Thymus (tissue), 11 donors: ENCODE measurements around the gene ATXN7. TPM values are rescaled to one million over a fixed set of nuclear protein-coding genes. Genes with fewer than 3 reads are reported as not detected.
A peak's percentile ranks its signal among the peaks of the same experiment; 100 is the strongest.

Experiments used
- DNase-seq, 9 donors: peaks; one replicate each; pipeline ENCODE4 v3.0.0-alpha.2; 2013; ENCODE audit warnings: low spot score in 9 of 9, low read depth in 6 of 9, missing footprints in 1 of 9
- H3K27ac ChIP-seq, 2 donors: one replicate each; pipeline ENCODE4 v1.5.1; 2013; ENCODE audit warnings: control low read depth in 1 of 2, low read depth in 1 of 2, low read length in 1 of 2, mild to moderate bottlenecking in 1 of 2, moderate library complexity in 1 of 2
- H3K27me3 ChIP-seq, 2 donors: one replicate each; pipeline ENCODE4 v1.5.1; 2013; ENCODE audit warnings: low read length in 1 of 2; ENCODE audit not compliant: control insufficient read depth in 2 of 2, insufficient read depth in 1 of 2
- H3K36me3 ChIP-seq, 2 donors: one replicate each; pipeline ENCODE4 v1.5.1; 2013; ENCODE audit warnings: low read length in 1 of 2, mild to moderate bottlenecking in 1 of 2, moderate library complexity in 1 of 2; ENCODE audit not compliant: control insufficient read depth in 2 of 2, insufficient read depth in 2 of 2
- H3K4me1 ChIP-seq, 2 donors: one replicate each; pipeline ENCODE4 v1.5.1; 2013; ENCODE audit warnings: low read length in 2 of 2; ENCODE audit not compliant: control insufficient read depth in 2 of 2, insufficient read depth in 2 of 2
- H3K4me3 ChIP-seq, 2 donors: one replicate each; pipeline ENCODE4 v1.5.1; 2013; ENCODE audit warnings: low read length in 2 of 2, control low read depth in 1 of 2, mild to moderate bottlenecking in 1 of 2
- H3K9me3 ChIP-seq, 2 donors: one replicate each; pipeline ENCODE4 v1.5.1; 2013; ENCODE audit warnings: low read length in 1 of 2, mild to moderate bottlenecking in 1 of 2; ENCODE audit not compliant: control insufficient read depth in 2 of 2, insufficient read depth in 1 of 2
- WGBS: extraction: QIAGEN DNeasy Blood & Tissue Kit; methylation state at CpG from one replicate; pipeline ENCODE4 v1.1.7; 2013; 5-methylcytosine and 5-hydroxymethylcytosine counted together
- polyA plus RNA-seq: library from polyadenylated mRNA; stranded (reverse); fragments of 200-250 nt; gene quantifications from one replicate; pipeline ENCODE4 v1.2.3, GENCODE V29; 2013
- total RNA-seq: library from RNA; stranded (reverse); fragments of 120-200 nt; gene quantifications from one replicate; pipeline ENCODE4 v1.2.4, GENCODE V29; 2013
- donor health status: healthy.

The ATXN7 gene
- total and polyA plus RNA-seq, 2 donors: 7.8 to 11.8 TPM

- no peaks in the 10 kb centered on the region for H3K9me3 ChIP-seq
- 98% methylated on average over 14 of the region's 14 CpGs for whole genome bisulfite sequencing
- peaks cover 65 to 94% of the 10 kb centered on the region in 2 donors for H3K36me3 ChIP-seq
- H3K27ac ChIP-seq: no peak overlapping the region
- DNase-seq: no peak
- no peaks in the 10 kb centered on the region for H3K27me3 ChIP-seq
- H3K4me1 ChIP-seq: no peaks in the 10 kb centered on the region
- no peak overlapping the region for H3K4me3 ChIP-seq
These were observed 126.5 kb downstream of the ATXN7 start for GRCh38 chr3:63990204-63990603.

- WGBS: 99% methylated on average over 5 of the region's 5 CpGs
- no peak overlapping the region for H3K27ac ChIP-seq
- H3K4me1 ChIP-seq: no peaks in the 10 kb centered on the region
- DNase-seq: no peak
- no peaks in the 10 kb centered on the region for H3K27me3 ChIP-seq
- H3K4me3 ChIP-seq: no peak overlapping the region
- no peaks in the 10 kb centered on the region for H3K9me3 ChIP-seq
- peaks cover 67 to 94% of the 10 kb centered on the region in 2 donors for H3K36me3 ChIP-seq
These were observed 127.1 kb downstream of the ATXN7 start for GRCh38 chr3:63990733-63991132.

GRCh38 chr3:63991666-63992065 lies 128.0 kb downstream of the ATXN7 start:
- 99% methylated on average over 3 of the region's 3 CpGs for WGBS
- Histone ChIP-seq H3K4me3 (no peak overlapping the region), H3K27me3 (no peaks in the 10 kb centered on the region), H3K27ac (no peak overlapping the region), H3K4me1 (no peaks in the 10 kb centered on the region), H3K36me3 (peaks cover 69 to 95% of the 10 kb centered on the region in 2 donors), H3K9me3 (no peaks in the 10 kb centered on the region)
- DNase-seq: no peak

GRCh38 chr3:63992516-63993209 lies 129.0 kb downstream of the ATXN7 start:
- Histone ChIP-seq H3K36me3 (peaks cover 73 to 96% of the 10 kb centered on the region in 2 donors), H3K27me3 (no peaks in the 10 kb centered on the region), H3K4me3 (no peak overlapping the region), H3K9me3 (no peaks in the 10 kb centered on the region), H3K27ac (peak overlapping the region in 1 of 2 donors; percentile 6), H3K4me1 (no peaks in the 10 kb centered on the region)
- 97% methylated on average over 5 of the region's 5 CpGs for WGBS
- DNase-seq: no peak

- H3K4me1 ChIP-seq: no peaks in the 10 kb centered on the region
- peak in 5 of 9 donors; percentile 40 to 71 (median 45) for DNase-seq
These were observed 130.0 kb downstream of the ATXN7 start for GRCh38 chr3:63993653-63994079.

GRCh38 chr3:63995086-63995485 lies 131.4 kb downstream of the ATXN7 start:
- 95% methylated on average over 5 of the region's 5 CpGs for whole genome bisulfite sequencing
- H3K27me3 ChIP-seq: no peaks in the 10 kb centered on the region
- DNase-seq: no peak
- no peaks in the 10 kb centered on the region for H3K4me1 ChIP-seq
- H3K27ac ChIP-seq: no peak overlapping the region
- no peak overlapping the region for H3K4me3 ChIP-seq
- peaks cover 73 to 96% of the 10 kb centered on the region in 2 donors for H3K36me3 ChIP-seq
- no peaks in the 10 kb centered on the region for H3K9me3 ChIP-seq

More at GRCh38 chr3:63993653-63994079, 130.0 kb downstream of the ATXN7 start:
- Histone ChIP-seq H3K9me3 (no peaks in the 10 kb centered on the region), H3K4me3 (no peak overlapping the region), H3K27me3 (no peaks in the 10 kb centered on the region), H3K36me3 (peaks cover 73 to 96% of the 10 kb centered on the region in 2 donors), H3K27ac (no peak overlapping the region)
- 54% methylated on average over 3 of the region's 3 CpGs for WGBS

- H3K27ac ChIP-seq: no peak overlapping the region
- no peak overlapping the region for H3K4me3 ChIP-seq
- no peaks in the 10 kb centered on the region for H3K4me1 ChIP-seq
- H3K9me3 ChIP-seq: no peaks in the 10 kb centered on the region
- no peak for DNase-seq
- 97% methylated on average over 10 of the region's 10 CpGs for WGBS
- H3K27me3 ChIP-seq: no peaks in the 10 kb centered on the region
- H3K36me3 ChIP-seq: peaks cover 62 to 87% of the 10 kb centered on the region in 2 donors
These were observed 135.4 kb downstream of the ATXN7 start for GRCh38 chr3:63998852-63999754.

GRCh38 chr3:64000453-64001055 lies 136.9 kb downstream of the ATXN7 start:
- Histone ChIP-seq H3K36me3 (peaks cover 62 to 82% of the 10 kb centered on the region in 2 donors), H3K4me3 (no peak overlapping the region), H3K4me1 (no peaks in the 10 kb centered on the region), H3K9me3 (no peaks in the 10 kb centered on the region), H3K27me3 (no peaks in the 10 kb centered on the region), H3K27ac (no peak overlapping the region)
- no peak for DNase-seq
- WGBS: 97% methylated on average over 9 of the region's 9 CpGs

GRCh38 chr3:64002233-64002632 lies 138.6 kb downstream of the ATXN7 start:
- DNase-seq: no peak
- Histone ChIP-seq H3K4me1 (no peaks in the 10 kb centered on the region), H3K27me3 (no peaks in the 10 kb centered on the region), H3K36me3 (peaks cover 60 to 83% of the 10 kb centered on the region in 2 donors), H3K9me3 (no peaks in the 10 kb centered on the region), H3K4me3 (no peak overlapping the region), H3K27ac (no peak overlapping the region)
- 98% methylated on average over 4 of the region's 4 CpGs for WGBS
